H1 (cell line): ENCODE measurements around the gene FHIT. TPM values are rescaled to one million over a fixed set of nuclear protein-coding genes. Genes with fewer than 3 reads are reported as not detected.

Source experiments
- CTCF ChIA-PET: fragments of 300-600 bp; sonication (Branson Sonifier 250); formaldehyde crosslinking; loops from one replicate; lab custom pipeline; 2021; ENCODE audit not compliant: partially characterized antibody; lab: Charles Lee
- POLR2A ChIA-PET: fragments of 300-600 bp; sonication (Branson Sonifier 250); formaldehyde crosslinking; loops from one replicate; lab custom pipeline; 2021; ENCODE audit warnings: inconsistent platforms; ENCODE audit not compliant: partially characterized antibody; lab: Charles Lee
- DNase-seq, 2 experiments: peaks; one replicate each; pipeline versions ENCODE4 v3.0.0 to v3.0.0-alpha.2; 2010 to 2022; ENCODE audit warnings: low spot score in 2 of 2, low read depth in 1 of 2, mixed read lengths in 1 of 2
- FAIRE-seq: peaks from 2 replicates; lab custom pipeline; 2011; peaks lifted over from hg19 to GRCh38; lab: Jason Lieb, UNC
- H2AFZ ChIP-seq: 2 replicates; pipeline ENCODE4 v1.8.1; 2012; ENCODE audit warnings: low read length, inconsistent platforms
- H2AK5ac ChIP-seq: 2 replicates; pipeline ENCODE4 v1.6.1; 2013; ENCODE audit warnings: low read depth, low read length
- H2BK120ac ChIP-seq: replicated peaks from 2 replicates; pipeline ENCODE3; 2013; ENCODE audit warnings: low read depth, low read length, inconsistent platforms
- H2BK12ac ChIP-seq: 2 replicates; pipeline ENCODE4 v1.6.1; 2013; ENCODE audit warnings: low read depth, low read length
- H2BK15ac ChIP-seq: 2 replicates; pipeline ENCODE4 v1.6.1; 2013; ENCODE audit warnings: low read length
- H2BK20ac ChIP-seq: 2 replicates; pipeline ENCODE4 v1.6.1; 2013; ENCODE audit warnings: low read length
- H2BK5ac ChIP-seq: 2 replicates; pipeline ENCODE4 v1.6.1; 2013; ENCODE audit warnings: low read depth, low read length
- H3K14ac ChIP-seq: 2 replicates; pipeline ENCODE4 v1.6.1; 2013; ENCODE audit warnings: inconsistent platforms; ENCODE audit not compliant: insufficient read length
- H3K18ac ChIP-seq: 2 replicates; pipeline ENCODE4 v1.6.1; 2013; ENCODE audit warnings: low read length; ENCODE audit errors: extremely low read depth
- H3K23ac ChIP-seq: 2 replicates; pipeline ENCODE4 v1.6.1; 2013; ENCODE audit warnings: inconsistent platforms; ENCODE audit not compliant: insufficient read length
- H3K23me2 ChIP-seq: 2 replicates; pipeline ENCODE4 v1.6.1; 2013; ENCODE audit warnings: low read depth, low read length
- H3K27ac ChIP-seq: 2 replicates; pipeline ENCODE4 v1.6.1; 2011; ENCODE audit warnings: low read depth, low read length, inconsistent platforms
- H3K27me3 ChIP-seq, 4 experiments: replicated peaks in 1 of 4; 1 replicate in 1 of 4; 2 replicates in 3 of 4; pipeline versions ENCODE4 v1.6.1 to v1.8.1; 2011 to 2013; ENCODE audit warnings: low read length in 3 of 4, mild to moderate bottlenecking in 3 of 4, inconsistent platforms in 2 of 4, mixed read lengths in 2 of 4, moderate library complexity in 1 of 4; ENCODE audit not compliant: control insufficient read depth in 3 of 4, insufficient read depth in 3 of 4; ENCODE audit errors: extremely low read depth in 1 of 4
- H3K36me3 ChIP-seq, 4 experiments: 2 replicates each; pipeline versions ENCODE4 v1.6.1 to v1.8.1; 2011 to 2013; ENCODE audit warnings: mild to moderate bottlenecking in 4 of 4, low read length in 3 of 4, moderate library complexity in 2 of 4, control low read depth in 1 of 4, inconsistent platforms in 1 of 4; ENCODE audit not compliant: insufficient read depth in 4 of 4, control insufficient read depth in 2 of 4
- H3K4ac ChIP-seq: replicated peaks from 2 replicates; pipeline ENCODE3; 2013; ENCODE audit warnings: low read length, low read depth, mixed read lengths, inconsistent platforms; ENCODE audit not compliant: insufficient read length
- H3K4me1 ChIP-seq, 4 experiments: replicated peaks in 1 of 4; 1 replicate in 1 of 4; 2 replicates in 3 of 4; pipeline versions ENCODE4 v1.6.1 to v1.8.1; 2011 to 2013; ENCODE audit warnings: low read length in 3 of 4, inconsistent platforms in 2 of 4, mixed read lengths in 1 of 4; ENCODE audit not compliant: insufficient read depth in 4 of 4, control insufficient read depth in 3 of 4
- H3K4me2 ChIP-seq, 2 experiments: 2 replicates each; pipeline versions ENCODE4 v1.6.1 to v1.8.1; 2011 to 2013; ENCODE audit warnings: low read depth in 2 of 2, low read length in 2 of 2, control low read depth in 1 of 2, inconsistent platforms in 1 of 2, mild to moderate bottlenecking in 1 of 2; ENCODE audit not compliant: insufficient read depth in 1 of 2
- H3K4me3 ChIP-seq, 4 experiments: fragments of 200-600, 300-600 bp in 1 of 4; sonication (generic), shearing (Covaris generic), sonication (Bioruptor Twin) in 1 of 4; 2 replicates each; pipeline versions ENCODE4 v1.5.1 to v1.8.1; 2011 to 2016; ENCODE audit warnings: low read length in 4 of 4, low read depth in 3 of 4, control low read depth in 2 of 4, inconsistent platforms in 2 of 4, mild to moderate bottlenecking in 2 of 4, mixed read lengths in 1 of 4, moderate library complexity in 1 of 4; ENCODE audit not compliant: insufficient read depth in 2 of 4; ENCODE audit errors: extremely low read depth in 1 of 4
- H3K56ac ChIP-seq: replicated peaks from 2 replicates; pipeline ENCODE3; 2013; ENCODE audit warnings: low read depth, mild to moderate bottlenecking, mixed read lengths, low read length, inconsistent platforms; ENCODE audit not compliant: insufficient read length
- H3K79me1 ChIP-seq: 2 replicates; pipeline ENCODE4 v1.6.1; 2013; ENCODE audit warnings: low read depth, low read length, control low read depth
- H3K79me2 ChIP-seq, 2 experiments: 2 replicates each; pipeline versions ENCODE4 v1.6.1 to v1.8.1; 2012 to 2013; ENCODE audit warnings: low read length in 2 of 2, mild to moderate bottlenecking in 2 of 2, inconsistent platforms in 1 of 2; ENCODE audit not compliant: insufficient read depth in 2 of 2, control insufficient read depth in 1 of 2
- H3K9ac ChIP-seq, 4 experiments: replicated peaks in 1 of 4; 1 replicate in 1 of 4; 2 replicates in 3 of 4; pipeline versions ENCODE4 v1.6.1 to v1.8.1; 2011 to 2013; ENCODE audit warnings: low read depth in 3 of 4, low read length in 3 of 4, control low read depth in 2 of 4, mild to moderate bottlenecking in 2 of 4, moderate library complexity in 2 of 4, inconsistent platforms in 1 of 4; ENCODE audit errors: extremely low read depth in 1 of 4
- H3K9me3 ChIP-seq, 2 experiments: 2 replicates each; pipeline versions ENCODE4 v1.6.1 to v1.8.1; 2012 to 2013; ENCODE audit warnings: mild to moderate bottlenecking in 2 of 2, moderate library complexity in 2 of 2, control low read depth in 1 of 2, inconsistent platforms in 1 of 2, low read depth in 1 of 2, low read length in 1 of 2, mixed read lengths in 1 of 2; ENCODE audit not compliant: insufficient read depth in 2 of 2
- H4K20me1 ChIP-seq, 2 experiments: replicated peaks in 1 of 2; 2 replicates each; pipeline versions ENCODE3 to v1.8.1; 2011 to 2013; ENCODE audit warnings: inconsistent platforms in 2 of 2, low read length in 2 of 2, mild to moderate bottlenecking in 1 of 2; ENCODE audit not compliant: insufficient read depth in 2 of 2, control insufficient read depth in 1 of 2
- H4K5ac ChIP-seq: 2 replicates; pipeline ENCODE4 v1.6.1; 2013; ENCODE audit warnings: low read length, low read depth, mixed read lengths, inconsistent platforms; ENCODE audit not compliant: insufficient read length
- H4K8ac ChIP-seq: 2 replicates; pipeline ENCODE4 v1.8.0; 2013; ENCODE audit warnings: mild to moderate bottlenecking, moderate library complexity, low read length, inconsistent platforms; ENCODE audit not compliant: insufficient read depth; ENCODE audit errors: extremely low read depth
- H4K91ac ChIP-seq: replicated peaks from 2 replicates; pipeline ENCODE3; 2013; ENCODE audit warnings: low read length, mixed read lengths, inconsistent platforms; ENCODE audit not compliant: insufficient read length
- CTCF ChIP-seq, 3 experiments: IDR thresholded peaks; 1 replicate in 2 of 3; 2 replicates in 1 of 3; pipeline versions ENCODE4 v1.5.1 to v1.6.1; 2011; ENCODE audit warnings: low read length in 3 of 3, mild to moderate bottlenecking in 3 of 3, inconsistent platforms in 2 of 3, low read depth in 1 of 3, moderate library complexity in 1 of 3; ENCODE audit not compliant: insufficient read depth in 1 of 3; ENCODE audit errors: control extremely low read depth in 1 of 3
- GABPA ChIP-seq: IDR thresholded peaks from 2 replicates; pipeline ENCODE4 v1.6.1; 2011; ENCODE audit warnings: mild to moderate bottlenecking, low read length, moderate library complexity, borderline replicate concordance; ENCODE audit not compliant: insufficient read depth
- HDAC2 ChIP-seq, 2 experiments: fragments of 300-600 bp in 1 of 2; sonication (generic) in 1 of 2; IDR thresholded peaks; 2 replicates each; pipeline ENCODE4 v1.6.1; 2011 to 2012; ENCODE audit warnings: low read depth in 2 of 2, low read length in 2 of 2, mild to moderate bottlenecking in 2 of 2, moderate library complexity in 2 of 2, borderline replicate concordance in 1 of 2, inconsistent platforms in 1 of 2
- PHF8 ChIP-seq: fragments of 200-600 bp; sonication (generic); conservative IDR thresholded peaks from 2 replicates; pipeline ENCODE4 v1.7.1; 2012; ENCODE audit warnings: low read depth, mild to moderate bottlenecking, inconsistent platforms, low read length, moderate library complexity
- RXRA ChIP-seq: IDR thresholded peaks from 2 replicates; pipeline ENCODE4 v1.6.1; 2011; ENCODE audit warnings: low read depth, mild to moderate bottlenecking, low read length, moderate library complexity; ENCODE audit not compliant: insufficient read depth
- SP2 ChIP-seq: IDR thresholded peaks from 2 replicates; pipeline ENCODE4 v1.6.1; 2012; ENCODE audit warnings: mild to moderate bottlenecking, low read length, inconsistent platforms
- SUZ12 ChIP-seq: fragments of 200-600 bp; sonication (generic); IDR thresholded peaks from 2 replicates; pipeline ENCODE4 v1.6.1; 2012; ENCODE audit warnings: mild to moderate bottlenecking, inconsistent platforms, low read length, moderate library complexity, mixed read lengths
- TAF7 ChIP-seq: optimal IDR thresholded peaks from 2 replicates; pipeline ENCODE3; 2011; ENCODE audit warnings: low read depth, mild to moderate bottlenecking, inconsistent platforms, low read length, moderate library complexity, borderline replicate concordance
- TCF12 ChIP-seq: IDR thresholded peaks from 2 replicates; pipeline ENCODE4 v1.6.1; 2011; ENCODE audit warnings: low read depth, mild to moderate bottlenecking, low read length
- WGBS, 2 experiments: shearing (Covaris generic) in 1 of 2; methylation state at CpG; one replicate each; pipeline versions ENCODE4 v1.1.6 to v1.1.7; 2013 to 2015; ENCODE audit warnings: low lambda C conversion rate in 2 of 2, mixed read lengths in 2 of 2, inconsistent platforms in 1 of 2, low coverage in 1 of 2, missing lambda C conversion rate in 1 of 2; ENCODE audit not compliant: insufficient replicate concordance in 2 of 2, insufficient coverage in 1 of 2, insufficient read length in 1 of 2; ENCODE audit errors: extremely low coverage in 1 of 2, missing lambda C conversion rate in 1 of 2; 5-methylcytosine and 5-hydroxymethylcytosine counted together
- polyA plus RNA-seq, 7 experiments: library from polyadenylated mRNA; depleted of rRNA in 3 of 7; stranded (reverse) in 5 of 7; unstranded in 2 of 7; fragments of >200 nt in 5 of 7; fragments of 200-250 nt in 2 of 7; gene quantifications; 1 replicate in 5 of 7; 2 replicates in 1 of 7; 4 replicates in 1 of 7; pipeline versions ENCODE4 v1.2.1 to v1.2.3, GENCODE V29; 2011 to 2013; ENCODE audit warnings: missing spikeins in 2 of 7, mixed read lengths in 2 of 7
- total RNA-seq: library from RNA; stranded (reverse); fragmentation: NEBNext Ultra II Directional; extraction: Animal tissue kit (Norgen Biotek cat#: 25700); gene quantifications from 2 replicates; pipeline ENCODE4 v1.2.1, GENCODE V29; 2021

Gene FHIT
- total and polyA plus RNA-seq, 2 of the 8 experiments (the other 6 are each of a cell fraction or from before 2014, with no cell fraction given): 1.2 to 3.2 TPM

- Histone ChIP-seq H2AFZ (no peak overlapping the region), H3K36me3 (no peaks in the 10 kb centered on the region), H3K4me1 (no peaks in the 10 kb centered on the region), H3K79me1 (no peaks in the 10 kb centered on the region), H2BK20ac (no peak overlapping the region), H2BK120ac (no peak overlapping the region), H3K79me2 (no peaks in the 10 kb centered on the region), H3K4me2 (no peak overlapping the region), H2BK15ac (no peak overlapping the region), H4K20me1 (no peaks in the 10 kb centered on the region), H3K27ac (no peak overlapping the region), H3K9ac (no peak overlapping the region), H2BK12ac (no peak overlapping the region), H3K56ac (no peak overlapping the region), H3K4ac (no peak overlapping the region), H3K23me2 (no peaks in the 10 kb centered on the region), H3K9me3 (peaks cover 3% of the 10 kb centered on the region in 2 experiments; a peak in 2 of 4 replicates), H3K23ac (no peak overlapping the region), H2BK5ac (no peak overlapping the region), H4K5ac (no peak overlapping the region), H3K14ac (no peak overlapping the region), H4K91ac (no peak overlapping the region), H2AK5ac (no peak overlapping the region), H3K18ac (no peak overlapping the region), H3K27me3 (no peaks in the 10 kb centered on the region), H4K8ac (no peak overlapping the region), H3K4me3 (no peak overlapping the region)
- no peak for DNase-seq
- ChIA-PET CTCF (no interaction called here), POLR2A (no interaction called here)
- no peak for FAIRE-seq
- WGBS, 2 experiments: 86% methylated on average over 4 of the region's 4 CpGs; no CpG with 5 or more reads in 1 of the 2 experiments
- TF ChIP-seq PHF8 (no peak), CTCF (IDR thresholded peaks at IDR 0.05; ENCODE audit: control extremely low read depth in 1 of 3, insufficient read depth in 1 of 3, low read depth in 1 of 3, low read length in 3 of 3) (no peak), TCF12 (no peak), SP2 (no peak), SUZ12 (no peak), GABPA (no peak), HDAC2 (IDR thresholded peaks at IDR 0.05; ENCODE audit: borderline replicate concordance in 1 of 2, low read depth in 2 of 2, low read length in 2 of 2) (no peak), TAF7 (no peak), RXRA (no peak)
Measured at GRCh38 chr3:60856257-60857046, 394.8 kb downstream of the FHIT start.
